ENCODE measurements around the gene COP1. TPM values are rescaled to one million over a fixed set of nuclear protein-coding genes. Genes with fewer than 3 reads are reported as not detected.

The COP1 gene
- total RNA-seq, 1 donor from 2014 or later: 52.1 TPM

GRCh38 chr1:176073524-176074157 lies 133.4 kb downstream of the COP1 start:
- intact Hi-C loops (cut with micrococcal nuclease): loop anchor here (1.0 to 10.0 kb wide), 4 partner anchors 592 to 921 kb away; no protein-coding TSS in a partner anchor
- TF ChIP-seq, protein P1, sequence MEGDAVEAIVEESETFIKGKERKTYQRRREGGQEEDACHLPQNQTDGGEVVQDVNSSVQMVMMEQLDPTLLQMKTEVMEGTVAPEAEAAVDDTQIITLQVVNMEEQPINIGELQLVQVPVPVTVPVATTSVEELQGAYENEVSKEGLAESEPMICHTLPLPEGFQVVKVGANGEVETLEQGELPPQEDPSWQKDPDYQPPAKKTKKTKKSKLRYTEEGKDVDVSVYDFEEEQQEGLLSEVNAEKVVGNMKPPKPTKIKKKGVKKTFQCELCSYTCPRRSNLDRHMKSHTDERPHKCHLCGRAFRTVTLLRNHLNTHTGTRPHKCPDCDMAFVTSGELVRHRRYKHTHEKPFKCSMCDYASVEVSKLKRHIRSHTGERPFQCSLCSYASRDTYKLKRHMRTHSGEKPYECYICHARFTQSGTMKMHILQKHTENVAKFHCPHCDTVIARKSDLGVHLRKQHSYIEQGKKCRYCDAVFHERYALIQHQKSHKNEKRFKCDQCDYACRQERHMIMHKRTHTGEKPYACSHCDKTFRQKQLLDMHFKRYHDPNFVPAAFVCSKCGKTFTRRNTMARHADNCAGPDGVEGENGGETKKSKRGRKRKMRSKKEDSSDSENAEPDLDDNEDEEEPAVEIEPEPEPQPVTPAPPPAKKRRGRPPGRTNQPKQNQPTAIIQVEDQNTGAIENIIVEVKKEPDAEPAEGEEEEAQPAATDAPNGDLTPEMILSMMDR (IDR thresholded peaks at IDR 0.05): no peak
- Mint-ChIP-seq H3K27me3 (no peaks in the 10 kb centered on the region), H3K9me3 (peaks cover 10% of the 10 kb centered on the region), H3K4me1 (peaks cover 7% of the 10 kb centered on the region), H3K4me3 (no peak overlapping the region), H3K36me3 (ENCODE audit: low read depth) (peaks cover 68% of the 10 kb centered on the region), H3K27ac (no peak overlapping the region)
- ChIA-PET POLR2A (no interaction called here), CTCF (interaction anchor here (0.7 to 1.3 kb wide), 4 partner anchors 86 to 922 kb away, joined by 3 to 7 read pairs (median 4); no protein-coding TSS in a partner anchor)
- DNase-seq: no peak
- no peak for ATAC-seq (ENCODE audit: low read depth)

DNA sequence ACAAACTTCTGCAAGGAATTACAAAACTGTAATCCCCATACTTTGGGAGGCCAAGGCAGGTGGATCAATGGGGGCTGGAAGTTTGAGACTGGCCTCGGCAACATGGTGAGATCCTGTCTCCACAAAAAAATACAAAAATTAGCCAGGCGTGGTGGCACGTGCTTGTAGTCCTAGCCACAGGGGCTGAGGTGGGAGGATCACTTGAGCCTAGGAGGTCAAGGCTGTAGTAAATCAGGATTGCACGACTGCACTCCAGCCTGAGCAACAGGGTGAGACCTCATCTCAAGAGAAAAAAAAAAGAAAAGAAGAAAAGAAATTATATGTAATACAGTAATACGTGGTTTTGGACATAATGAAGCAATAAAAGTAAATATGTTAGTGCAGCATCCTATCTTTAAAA lies 138.2 kb downstream of the COP1 start:
- Mint-ChIP-seq H3K27me3 (no peaks in the 10 kb centered on the region), H3K4me3 (no peak overlapping the region), H3K36me3 (ENCODE audit: low read depth) (peaks cover 44% of the 10 kb centered on the region), H3K9me3 (no peaks in the 10 kb centered on the region), H3K27ac (no peak overlapping the region), H3K4me1 (peaks cover 4% of the 10 kb centered on the region)
- ATAC-seq (ENCODE audit: low read depth): no peak
- intact Hi-C loops (cut with micrococcal nuclease): no loop called here
- ChIA-PET CTCF (no interaction called here), POLR2A (no interaction called here)
- TF ChIP-seq, protein P1 (IDR thresholded peaks at IDR 0.05): no peak
- no peak for DNase-seq

DNA sequence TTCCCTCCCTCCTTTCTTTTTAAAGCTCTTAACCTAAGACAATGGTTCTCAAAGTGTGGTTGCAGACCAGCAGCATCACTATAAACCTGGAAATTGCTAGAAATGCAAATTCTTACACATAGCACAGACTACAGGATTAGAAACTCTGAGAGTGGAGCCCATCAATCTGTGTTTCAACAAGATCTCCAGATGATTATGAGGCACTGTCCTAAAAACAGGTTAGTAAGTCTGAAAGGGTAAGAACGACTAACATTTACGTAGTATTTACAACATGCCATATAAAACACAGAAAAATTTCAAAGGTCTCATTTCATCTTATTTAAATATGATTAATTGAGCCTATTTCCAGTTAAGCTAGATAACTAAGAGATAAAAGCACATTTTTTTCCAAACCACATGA lies 138.8 kb downstream of the COP1 start:
- DNase-seq (no peak), ATAC-seq (ENCODE audit: low read depth) (no peak)
- CTCF ChIA-PET: no interaction called here
- TF ChIP-seq, protein P1 (IDR thresholded peaks at IDR 0.05): no peak
- peaks cover 42% of the 10 kb centered on the region for H3K36me3 Mint-ChIP-seq (ENCODE audit: low read depth)
- H3K27me3 Mint-ChIP-seq: no peaks in the 10 kb centered on the region
- no peak overlapping the region for H3K4me3 Mint-ChIP-seq
- POLR2A ChIA-PET: no interaction called here
- no peaks in the 10 kb centered on the region for H3K9me3 Mint-ChIP-seq
- no peak overlapping the region for H3K27ac Mint-ChIP-seq
- intact Hi-C loops (cut with micrococcal nuclease): no loop called here
- H3K4me1 Mint-ChIP-seq: no peaks in the 10 kb centered on the region

GRCh38 chr1:176066709-176067108 lies 140.4 kb downstream of the COP1 start:
- POLR2A ChIA-PET: no interaction called here
- CTCF ChIA-PET: no interaction called here
- ATAC-seq (ENCODE audit: low read depth): no peak
- H3K27me3 Mint-ChIP-seq: no peaks in the 10 kb centered on the region
- H3K4me1 Mint-ChIP-seq: no peaks in the 10 kb centered on the region
- H3K27ac Mint-ChIP-seq: no peak overlapping the region
- peaks cover 33% of the 10 kb centered on the region for H3K36me3 Mint-ChIP-seq (ENCODE audit: low read depth)
- no peaks in the 10 kb centered on the region for H3K9me3 Mint-ChIP-seq
- no peak for DNase-seq
- intact Hi-C loops (cut with micrococcal nuclease): no loop called here
- no peak overlapping the region for H3K4me3 Mint-ChIP-seq
- TF ChIP-seq, protein P1 (IDR thresholded peaks at IDR 0.05): no peak

- no peaks in the 10 kb centered on the region for H3K4me1 Mint-ChIP-seq
- H3K4me3 Mint-ChIP-seq: no peak overlapping the region
- intact Hi-C loops (cut with micrococcal nuclease): no loop called here
- H3K27ac Mint-ChIP-seq: no peak overlapping the region
- CTCF ChIA-PET: no interaction called here
- DNase-seq (no peak), ATAC-seq (ENCODE audit: low read depth) (no peak)
- POLR2A ChIA-PET: no interaction called here
- H3K27me3 Mint-ChIP-seq: no peaks in the 10 kb centered on the region
- H3K9me3 Mint-ChIP-seq: no peaks in the 10 kb centered on the region
- peaks cover 11% of the 10 kb centered on the region for H3K36me3 Mint-ChIP-seq (ENCODE audit: low read depth)
- TF ChIP-seq, protein P1 (IDR thresholded peaks at IDR 0.05): no peak
Measured at GRCh38 chr1:176058686-176059085, 148.4 kb downstream of the COP1 start.
